ENCODE measurements around the gene LRRC59.

DNA sequence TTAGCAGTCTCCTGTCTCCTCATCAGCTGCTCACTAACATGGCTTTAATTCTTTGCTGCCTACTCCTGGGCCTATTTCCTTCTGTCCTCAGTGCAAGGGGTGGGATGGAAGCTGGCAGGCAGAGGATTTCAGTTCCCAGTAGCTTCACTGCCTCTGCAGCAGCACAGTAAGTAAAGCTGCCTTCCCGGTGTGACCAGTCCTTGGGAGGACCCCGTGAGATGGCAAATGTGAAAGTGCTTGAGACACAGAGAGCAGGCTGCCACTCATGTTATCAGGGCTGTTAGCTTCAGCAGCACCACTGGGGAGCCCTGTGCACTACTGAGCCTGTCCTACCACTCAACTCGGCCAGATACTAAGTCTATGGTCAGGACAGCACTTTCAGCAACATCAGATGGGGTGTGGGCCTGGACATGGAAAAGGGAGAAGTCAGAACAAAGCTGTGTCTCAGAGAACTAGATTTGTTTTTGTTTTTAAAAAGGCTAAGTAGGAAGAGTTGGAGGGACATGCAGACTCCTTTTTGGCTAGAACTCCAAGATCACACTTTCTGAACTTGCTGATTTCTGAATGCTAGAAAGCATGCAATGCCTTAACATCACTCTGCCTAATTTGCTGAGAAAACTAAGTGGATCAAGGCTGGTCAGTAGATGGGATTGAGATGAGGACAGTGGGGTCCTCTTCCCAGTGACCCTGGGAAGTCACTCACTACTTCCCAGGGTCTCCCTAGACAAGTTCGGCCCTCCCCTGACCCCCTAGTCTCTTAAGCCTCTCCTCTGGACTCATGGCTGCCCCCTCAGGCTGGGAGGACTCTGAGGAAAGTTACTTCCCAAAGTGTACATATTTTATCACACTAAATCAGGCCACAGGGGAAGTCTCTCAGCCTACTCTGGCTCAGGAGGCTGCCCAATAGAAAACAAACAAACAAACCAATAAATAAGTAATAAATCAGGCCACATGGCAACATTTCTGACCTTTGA lies 29.8 kb upstream of the LRRC59 start:
- TF ChIP-seq, protein P1, sequence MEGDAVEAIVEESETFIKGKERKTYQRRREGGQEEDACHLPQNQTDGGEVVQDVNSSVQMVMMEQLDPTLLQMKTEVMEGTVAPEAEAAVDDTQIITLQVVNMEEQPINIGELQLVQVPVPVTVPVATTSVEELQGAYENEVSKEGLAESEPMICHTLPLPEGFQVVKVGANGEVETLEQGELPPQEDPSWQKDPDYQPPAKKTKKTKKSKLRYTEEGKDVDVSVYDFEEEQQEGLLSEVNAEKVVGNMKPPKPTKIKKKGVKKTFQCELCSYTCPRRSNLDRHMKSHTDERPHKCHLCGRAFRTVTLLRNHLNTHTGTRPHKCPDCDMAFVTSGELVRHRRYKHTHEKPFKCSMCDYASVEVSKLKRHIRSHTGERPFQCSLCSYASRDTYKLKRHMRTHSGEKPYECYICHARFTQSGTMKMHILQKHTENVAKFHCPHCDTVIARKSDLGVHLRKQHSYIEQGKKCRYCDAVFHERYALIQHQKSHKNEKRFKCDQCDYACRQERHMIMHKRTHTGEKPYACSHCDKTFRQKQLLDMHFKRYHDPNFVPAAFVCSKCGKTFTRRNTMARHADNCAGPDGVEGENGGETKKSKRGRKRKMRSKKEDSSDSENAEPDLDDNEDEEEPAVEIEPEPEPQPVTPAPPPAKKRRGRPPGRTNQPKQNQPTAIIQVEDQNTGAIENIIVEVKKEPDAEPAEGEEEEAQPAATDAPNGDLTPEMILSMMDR (IDR thresholded peaks at IDR 0.05), result no peak
- no peak for TF ChIP-seq POLR2A (IDR thresholded peaks at IDR 0.05)
